Stimulated activated CD4-positive, alpha-beta T cell treated with anti-CD3 and anti-CD28 coated beads, Interleukin-12 subunit alpha, Interleukin-12 subunit beta, amount 100 ng/mL, for 24 hours (primary cell): ENCODE results near the gene PRKCA.
"Not testable (repeated sequence)": the region's sequence is repeated elsewhere in the genome, so short reads cannot be mapped to it uniquely, and the experiment has no call there.

ENCODE experiments used
- DNase-seq, 2 experiments: peaks; one replicate each; pipeline ENCODE4 v3.0.0-alpha.2; 2020; ENCODE audit warnings: low read depth in 2 of 2

Gene PRKCA

DNA sequence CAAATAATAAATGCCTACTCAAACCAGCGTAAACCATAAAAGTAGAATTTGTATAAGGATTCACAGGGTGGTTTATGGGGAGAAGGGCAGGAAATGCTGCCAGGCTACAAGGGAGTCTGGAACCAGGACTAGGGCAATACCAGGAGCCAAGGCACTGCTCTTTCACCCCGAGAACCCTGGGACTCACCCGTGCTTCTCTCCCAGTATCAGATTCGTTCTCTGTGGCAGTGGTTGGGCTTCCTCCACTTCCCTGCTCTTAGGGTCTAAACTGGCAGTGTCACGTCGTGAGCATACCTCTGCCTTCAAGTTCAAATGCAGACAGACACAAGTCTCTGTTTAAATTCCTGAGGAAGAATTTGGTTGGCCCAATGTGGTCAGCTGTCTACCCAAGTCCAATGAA, 49.3 kb downstream of the PRKCA start:
- no peak for DNase-seq

DNA sequence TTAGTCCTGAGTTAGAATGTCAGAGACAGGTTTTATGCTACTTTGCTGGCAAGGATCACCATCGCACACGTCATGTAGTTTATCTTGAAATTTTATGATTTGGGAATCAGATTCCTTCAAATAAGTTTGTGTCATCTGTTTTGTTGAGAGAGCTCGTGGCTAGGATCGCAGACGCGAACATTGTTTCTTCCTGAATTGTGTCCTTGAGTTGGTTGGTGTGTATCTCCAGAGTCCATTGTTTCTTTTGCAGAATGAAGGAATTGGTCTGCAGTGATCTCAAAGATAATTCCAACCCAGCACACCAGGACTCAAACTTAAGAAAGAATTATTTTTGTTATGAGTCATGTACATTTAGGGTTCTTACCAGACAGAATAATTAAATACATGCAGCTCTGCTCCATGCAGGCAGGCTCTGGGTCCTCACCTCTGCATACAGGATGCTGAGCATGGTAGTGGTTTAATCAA, 51.6 kb downstream of the PRKCA start:
- DNase-seq = no peak

DNA sequence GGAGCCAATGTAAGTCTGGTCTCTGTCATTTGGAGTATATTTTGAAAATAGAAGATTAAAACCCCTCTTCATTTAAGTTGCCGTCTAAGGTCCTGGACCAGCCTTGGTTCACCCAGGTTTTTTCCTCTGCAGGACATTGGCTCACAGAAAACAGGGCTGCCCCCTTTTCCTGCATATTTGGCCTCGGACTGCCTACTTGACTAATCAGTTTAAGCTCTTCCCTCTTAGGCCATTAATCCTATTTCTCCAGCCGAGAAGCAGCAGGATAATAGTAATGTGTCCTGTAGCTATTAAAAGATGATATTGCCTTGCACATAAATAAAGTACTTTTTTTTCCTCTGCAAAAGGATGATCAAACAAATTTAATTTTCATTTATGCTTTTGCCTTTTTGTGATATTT, 52.1 kb downstream of the PRKCA start:
- DNase-seq = no peak

DNA sequence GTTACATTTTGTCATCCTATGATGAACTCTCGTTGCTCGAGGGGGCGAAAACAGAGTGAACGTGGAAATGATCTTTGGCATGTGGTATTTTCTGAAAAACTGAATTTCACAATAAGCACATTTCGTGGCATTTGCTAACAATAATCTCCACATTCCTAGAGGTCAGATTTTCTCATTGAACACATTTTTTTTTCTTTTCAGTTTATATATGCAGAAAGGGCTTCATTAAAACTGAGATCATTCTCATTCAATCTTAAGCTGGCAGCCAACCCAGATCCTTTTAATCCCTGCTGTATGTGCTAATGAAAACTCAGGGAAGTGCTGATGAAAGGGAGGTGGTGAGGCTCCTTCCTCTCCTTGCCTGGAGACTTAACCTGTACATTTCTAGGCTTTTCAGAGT, 52.6 kb downstream of the PRKCA start:
- no peak for DNase-seq

DNA sequence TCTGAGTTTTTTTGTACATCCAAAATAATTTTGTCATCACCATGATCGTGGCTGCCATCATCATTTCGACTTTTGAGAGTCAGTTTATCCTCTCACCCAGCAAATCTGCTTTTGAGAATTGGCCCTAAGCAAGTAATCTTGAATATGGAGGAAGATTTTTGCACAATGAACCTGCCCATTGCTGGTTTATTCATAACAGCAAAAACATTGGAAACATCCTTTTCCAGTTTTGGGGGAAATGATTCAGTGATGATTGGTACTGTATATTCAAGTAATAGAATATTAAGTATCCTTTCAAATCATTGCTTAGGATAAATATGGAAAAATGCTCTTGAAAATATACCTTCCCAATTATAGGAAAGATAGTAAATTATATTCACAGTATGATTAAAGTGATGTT, 53.1 kb downstream of the PRKCA start:
- no peak for DNase-seq

DNA sequence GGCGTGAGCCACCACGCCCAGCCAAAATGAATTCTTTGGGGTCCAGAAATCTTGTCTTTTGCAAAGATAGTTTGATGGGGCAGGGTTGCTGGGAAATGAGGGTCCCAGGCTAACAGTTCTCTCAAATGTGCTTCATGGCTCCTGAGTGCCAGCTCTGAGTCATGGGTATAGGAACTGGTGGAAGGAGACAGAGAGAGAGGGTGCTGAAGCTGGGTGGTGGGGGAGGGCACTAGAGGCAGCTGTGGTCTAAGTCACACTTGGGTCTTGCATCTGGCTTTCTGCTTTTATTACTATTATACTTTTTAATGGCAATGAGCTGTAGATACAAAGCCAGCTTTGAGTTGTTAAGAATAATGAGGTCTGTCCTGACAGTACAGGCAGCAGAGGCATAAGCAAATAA, 54.6 kb downstream of the PRKCA start:
- DNase-seq = no peak

DNA sequence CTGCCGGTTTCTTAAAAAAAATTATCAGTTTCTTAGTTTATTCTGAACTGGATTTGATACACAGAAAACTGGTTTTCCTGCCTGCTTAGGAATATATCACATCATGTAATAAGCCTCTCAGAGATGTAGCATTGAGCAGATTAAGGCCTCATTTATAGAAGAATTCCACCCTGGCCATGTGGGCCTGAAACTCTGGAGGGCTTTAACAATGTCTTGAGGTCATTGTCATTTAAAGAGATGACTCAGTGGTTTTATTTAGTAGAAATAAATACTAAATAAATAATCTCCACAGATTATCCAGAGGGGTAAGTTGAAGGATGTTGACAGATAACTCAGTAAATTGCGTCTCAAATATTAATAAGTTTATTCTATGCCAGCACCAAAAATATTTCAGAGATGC, 56.9 kb downstream of the PRKCA start:
- DNase-seq = no peak

DNA sequence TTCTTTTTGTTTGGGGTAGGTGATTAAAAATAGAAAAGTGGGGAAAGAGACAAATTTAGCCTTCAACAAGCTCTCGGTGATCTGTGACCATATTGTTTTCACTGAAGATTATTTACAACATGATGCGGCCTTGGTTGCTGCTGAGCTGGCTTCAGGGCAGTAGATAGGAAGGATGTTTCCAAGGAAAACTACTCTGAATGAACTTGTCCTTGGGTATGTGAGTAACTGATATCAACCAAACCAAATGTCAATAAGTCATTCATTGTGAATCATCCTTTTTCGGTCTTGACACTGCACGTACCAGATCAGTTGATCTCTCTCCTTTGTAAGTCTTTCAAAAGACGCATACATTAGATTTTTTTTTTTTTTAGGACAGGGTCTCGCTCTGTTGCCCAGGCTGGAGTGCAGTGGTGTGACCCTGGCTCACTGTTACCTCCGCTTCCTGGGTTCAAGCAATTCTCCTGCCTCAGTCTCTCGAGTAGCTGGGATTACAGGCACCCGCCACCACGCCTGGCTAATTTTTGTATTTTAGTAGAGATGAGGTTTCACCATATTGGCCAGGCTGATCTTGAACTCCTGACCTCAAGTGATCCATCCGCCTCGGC, 58.6 kb downstream of the PRKCA start:
- not testable (repeated sequence) for DNase-seq

DNA sequence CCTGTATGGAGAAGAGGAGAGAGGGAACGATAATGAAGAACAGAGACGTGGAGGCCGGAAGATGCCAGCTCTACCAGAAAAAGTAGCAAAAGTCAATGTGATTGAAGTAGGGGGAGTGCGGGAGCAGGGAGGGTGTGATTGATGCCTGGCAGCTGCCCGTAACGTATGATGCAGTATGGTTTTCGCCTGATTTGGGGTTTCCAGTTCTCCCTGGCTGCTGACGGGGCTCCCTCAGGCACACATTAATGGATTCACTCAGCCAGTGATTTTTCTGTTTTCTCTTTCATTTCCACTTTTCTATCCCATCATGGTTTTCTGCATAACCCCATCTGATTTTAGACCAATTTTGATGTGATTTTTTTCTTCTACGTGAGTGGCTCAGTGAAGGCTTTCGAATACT, 62.1 kb downstream of the PRKCA start:
- DNase-seq = no peak

DNA sequence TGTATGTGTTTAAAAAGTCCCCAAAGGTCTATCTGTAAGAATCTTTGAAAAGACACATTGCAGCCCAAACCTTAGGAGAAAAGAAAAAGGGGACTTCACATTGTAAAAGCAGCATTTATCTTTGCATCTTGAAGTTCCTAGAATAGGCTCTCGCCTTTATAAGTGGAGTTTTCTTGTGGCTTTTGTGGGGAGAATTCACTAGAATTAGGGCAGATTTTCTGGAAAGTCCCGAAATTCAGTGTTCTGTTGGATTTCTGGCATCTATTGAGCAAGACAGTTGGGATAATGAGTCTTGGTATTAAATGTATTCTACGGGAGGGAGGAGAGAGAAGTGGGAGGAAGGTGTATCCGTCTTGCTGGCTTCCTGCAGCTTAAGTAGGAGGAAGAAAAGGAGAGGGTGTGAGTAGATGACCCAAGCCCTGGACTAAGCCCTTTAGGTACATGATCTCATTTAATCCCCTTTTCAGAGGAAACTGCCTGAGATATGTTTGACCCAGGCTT, 62.6 kb downstream of the PRKCA start:
- no peak for DNase-seq

DNA sequence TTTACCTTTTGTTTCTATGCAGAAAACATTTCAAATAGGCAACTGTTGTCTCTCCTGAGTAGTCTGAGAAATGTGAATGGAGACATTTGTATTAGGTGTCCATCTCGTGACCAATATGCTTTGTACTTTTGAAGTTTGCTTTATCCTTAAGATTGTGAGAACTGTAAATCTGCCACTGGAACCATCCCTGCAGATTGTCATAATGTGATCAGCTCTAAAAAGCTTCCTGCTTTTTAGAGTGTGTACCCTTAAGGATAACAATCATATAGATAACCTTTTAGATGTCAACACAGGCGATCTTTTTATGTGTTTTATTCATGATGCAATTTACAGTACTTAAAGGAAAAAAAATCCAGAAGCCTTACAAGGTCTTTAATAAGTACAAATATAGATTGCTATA, 63.5 kb downstream of the PRKCA start:
- DNase-seq = no peak

DNA sequence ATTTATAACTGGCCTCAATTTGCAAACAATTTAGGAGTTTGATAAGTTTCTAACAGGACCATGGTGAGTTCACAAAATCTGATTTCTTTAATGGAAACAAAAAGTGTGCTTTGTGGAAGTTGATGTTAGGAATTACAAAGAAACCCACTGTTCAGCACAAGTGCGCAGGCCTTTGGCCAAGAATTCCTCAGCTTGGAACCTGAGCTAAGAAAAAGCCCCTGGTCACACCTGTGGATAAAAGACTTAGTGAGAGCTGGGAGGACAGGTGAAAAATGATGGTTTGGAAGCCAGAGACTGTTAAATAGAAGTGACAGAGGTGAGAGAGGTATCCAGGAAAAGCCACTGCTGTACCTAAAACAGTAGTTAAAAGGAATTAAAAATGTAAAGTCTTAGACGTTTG, 64.7 kb downstream of the PRKCA start:
- no peak for DNase-seq

DNA sequence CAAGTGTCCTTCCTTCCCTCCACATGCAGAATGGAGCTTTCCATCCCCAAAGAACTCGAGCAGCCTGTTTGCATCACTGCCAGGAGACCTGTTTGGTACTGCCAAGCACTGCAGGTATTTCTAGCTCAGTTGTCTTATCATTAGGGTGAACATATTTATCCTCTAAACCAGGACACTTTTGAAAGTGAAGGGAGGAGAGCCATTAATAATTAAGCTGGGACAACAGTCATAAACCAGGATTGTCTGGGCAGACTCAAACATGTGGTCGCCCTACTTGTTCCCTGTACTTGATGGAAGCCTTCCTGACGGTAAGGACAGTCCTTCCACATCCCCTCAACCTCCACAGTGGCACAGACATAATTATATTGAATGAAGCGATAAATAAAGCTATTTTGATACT, 67.4 kb downstream of the PRKCA start:
- DNase-seq = no peak

DNA sequence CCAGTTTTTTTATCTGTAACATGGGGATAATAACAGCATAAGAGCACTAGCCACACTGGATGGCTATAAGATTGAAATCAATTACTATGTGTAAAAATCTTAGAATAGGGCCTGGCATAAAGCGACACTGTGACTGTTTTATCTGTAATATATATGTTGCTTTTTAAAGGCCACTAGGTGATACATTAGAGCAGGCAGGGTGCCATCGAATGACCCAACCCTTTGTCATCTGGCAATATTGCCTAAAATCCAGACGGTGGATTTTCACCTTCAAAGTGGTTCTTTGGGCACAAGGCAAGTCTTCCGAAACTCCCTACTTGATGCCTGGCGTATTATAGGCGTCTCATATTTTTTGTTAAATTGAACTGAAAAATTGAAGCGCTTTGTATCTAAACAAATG, 69.1 kb downstream of the PRKCA start:
- DNase-seq = no peak

DNA sequence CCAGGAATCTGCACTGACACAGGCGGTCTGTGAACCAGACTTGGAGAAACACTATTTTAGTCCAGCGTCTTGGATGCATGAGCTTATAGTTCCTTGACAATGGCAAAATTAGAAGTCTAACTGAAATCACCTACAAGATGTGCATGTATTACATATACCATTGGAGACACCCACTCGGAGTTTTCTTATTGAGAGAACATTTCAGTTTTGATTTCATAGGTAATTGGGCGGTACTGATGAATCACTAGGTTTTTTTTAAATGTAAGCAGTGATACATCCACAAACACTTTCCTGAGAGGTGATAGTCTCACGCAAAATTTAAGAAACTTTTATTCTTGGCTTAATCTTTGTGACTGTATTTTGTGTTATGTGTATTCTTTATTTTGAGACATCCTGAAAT, 69.8 kb downstream of the PRKCA start:
- no peak for DNase-seq

DNA sequence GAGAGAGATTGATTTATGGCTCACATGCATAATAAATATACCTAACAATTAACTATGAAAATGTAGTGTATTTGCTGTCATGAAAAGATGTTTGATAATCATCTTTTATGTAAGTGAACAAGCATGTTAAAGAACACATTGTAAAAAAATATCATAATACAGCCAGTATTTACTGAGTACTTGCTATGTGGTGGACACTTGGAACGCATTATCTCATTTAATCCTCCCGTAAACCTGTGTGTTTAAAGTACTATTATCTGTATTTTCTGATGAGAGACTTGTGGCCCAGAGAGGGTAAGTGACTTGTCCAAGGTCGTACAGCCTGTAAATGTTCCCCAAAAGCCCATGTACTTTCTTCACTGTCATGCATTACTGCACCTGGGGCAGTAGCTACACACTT, 70.7 kb downstream of the PRKCA start:
- DNase-seq = no peak

DNA sequence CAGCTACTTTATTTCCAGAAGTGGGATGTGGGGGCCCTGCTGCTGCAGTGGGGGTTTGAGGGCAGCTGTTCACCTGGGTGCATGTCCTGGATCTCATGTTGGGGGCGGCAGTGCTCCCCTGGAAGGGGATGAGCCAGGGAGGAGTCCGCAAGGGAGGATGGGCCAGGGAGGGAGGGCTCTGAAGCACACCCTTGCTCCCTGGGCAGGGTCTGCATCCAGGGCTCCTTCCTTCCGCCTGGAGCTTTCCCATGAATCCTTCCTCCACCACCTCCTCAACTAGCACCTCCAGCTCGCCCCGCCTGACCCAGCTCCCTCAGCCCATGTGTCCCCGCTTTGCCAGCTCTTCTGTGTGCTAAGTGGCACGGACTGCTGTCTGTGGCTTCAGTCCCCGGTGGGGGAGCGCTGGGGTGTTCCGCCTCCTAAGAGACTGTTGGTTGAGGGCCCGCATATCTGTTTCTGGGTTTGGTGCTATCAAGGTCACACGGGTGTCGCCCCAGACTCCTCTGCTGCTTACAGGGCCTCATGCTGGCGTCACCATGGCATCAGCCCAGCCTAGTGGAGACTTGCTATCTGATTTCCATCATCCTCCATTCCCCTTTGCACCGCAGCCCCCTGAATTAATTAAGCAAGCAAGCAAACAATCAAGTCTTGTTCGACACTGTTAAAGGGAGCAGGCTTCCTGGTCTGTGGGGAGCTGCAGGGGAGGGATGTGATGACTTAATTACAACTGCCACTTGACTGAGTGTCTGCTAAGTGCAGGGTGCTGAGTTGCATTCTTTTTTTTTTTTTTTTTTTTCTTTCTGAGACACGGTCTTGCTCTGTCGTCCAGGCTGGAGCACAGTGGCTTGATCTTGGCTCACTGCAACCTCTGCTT, 71.8 kb downstream of the PRKCA start:
- no peak for DNase-seq

DNA sequence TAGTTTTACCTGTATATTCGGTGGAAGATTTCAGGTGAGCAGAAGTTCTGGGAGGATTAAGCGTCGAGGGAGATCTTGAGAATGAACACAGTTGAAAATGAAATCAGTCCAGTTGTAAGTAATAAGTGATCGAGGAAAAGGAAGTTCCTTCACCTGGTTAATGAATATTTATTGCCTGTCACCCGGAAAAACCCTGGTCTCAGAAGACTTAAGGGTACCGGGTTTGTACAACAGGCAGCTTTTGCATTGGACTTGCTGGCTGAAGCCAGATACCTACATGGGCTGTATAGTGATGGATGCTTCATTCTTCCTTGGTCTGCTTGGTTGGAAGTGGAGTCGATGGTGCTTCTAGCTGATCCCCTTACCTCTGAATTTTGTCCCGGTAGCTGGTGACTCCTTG, 72.7 kb downstream of the PRKCA start:
- DNase-seq = no peak

DNA sequence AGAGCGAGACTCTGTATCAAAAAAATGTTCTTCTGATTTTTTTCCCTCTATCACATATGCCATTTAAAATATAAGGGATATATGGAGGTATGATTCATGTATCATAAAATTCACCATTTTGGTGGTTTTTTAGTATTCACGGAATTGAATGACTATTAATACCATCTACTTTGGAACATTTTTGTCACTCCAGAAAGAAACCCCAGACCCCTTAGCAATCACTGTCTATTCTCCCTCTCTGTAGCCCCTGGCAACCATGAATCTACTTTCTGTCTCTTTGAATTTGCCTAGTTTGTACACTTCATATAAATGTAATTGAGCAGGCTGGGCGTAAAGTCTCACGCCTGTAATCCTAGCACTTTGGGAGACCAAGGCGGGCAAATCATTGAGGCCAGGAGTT, 75.9 kb downstream of the PRKCA start:
- DNase-seq = no peak

DNA sequence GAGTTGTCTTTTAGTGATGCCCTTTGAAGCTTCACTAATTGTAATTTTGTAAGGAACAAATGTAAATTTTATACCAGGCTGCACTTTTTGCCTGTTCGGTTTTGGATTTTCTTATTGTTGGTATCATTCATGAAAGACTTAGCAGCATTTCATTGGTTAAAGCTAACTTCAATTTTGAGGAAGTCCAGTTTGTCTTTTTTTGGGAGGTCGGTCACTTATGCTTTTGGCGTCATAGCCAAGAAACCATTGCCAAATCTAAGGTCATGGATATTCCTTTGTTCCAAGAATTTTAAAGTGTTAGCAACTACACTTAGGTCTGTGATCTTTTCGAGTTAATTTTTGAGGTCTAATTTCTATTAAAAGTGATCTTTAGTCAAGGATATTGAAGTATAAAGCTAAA, 77.1 kb downstream of the PRKCA start:
- no peak for DNase-seq

DNA sequence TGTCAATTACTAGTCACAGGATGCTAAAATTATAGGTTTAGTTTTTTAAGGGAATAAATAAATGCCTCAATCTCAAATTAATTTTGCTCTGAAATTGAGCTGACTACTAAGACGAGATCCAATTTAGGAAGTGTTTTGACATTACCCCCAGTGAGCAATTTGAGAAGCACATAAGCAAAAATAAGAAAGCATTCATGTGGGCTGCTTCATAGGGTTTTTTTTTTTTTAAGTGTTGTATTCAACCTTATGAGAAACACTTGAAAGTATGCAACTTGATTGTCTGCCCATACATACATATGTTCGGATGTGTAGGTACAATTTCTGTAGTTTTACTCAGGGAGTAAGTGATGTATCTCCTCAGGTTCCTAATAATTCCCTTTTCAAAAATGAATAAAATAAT, 77.6 kb downstream of the PRKCA start:
- DNase-seq = no peak

DNA sequence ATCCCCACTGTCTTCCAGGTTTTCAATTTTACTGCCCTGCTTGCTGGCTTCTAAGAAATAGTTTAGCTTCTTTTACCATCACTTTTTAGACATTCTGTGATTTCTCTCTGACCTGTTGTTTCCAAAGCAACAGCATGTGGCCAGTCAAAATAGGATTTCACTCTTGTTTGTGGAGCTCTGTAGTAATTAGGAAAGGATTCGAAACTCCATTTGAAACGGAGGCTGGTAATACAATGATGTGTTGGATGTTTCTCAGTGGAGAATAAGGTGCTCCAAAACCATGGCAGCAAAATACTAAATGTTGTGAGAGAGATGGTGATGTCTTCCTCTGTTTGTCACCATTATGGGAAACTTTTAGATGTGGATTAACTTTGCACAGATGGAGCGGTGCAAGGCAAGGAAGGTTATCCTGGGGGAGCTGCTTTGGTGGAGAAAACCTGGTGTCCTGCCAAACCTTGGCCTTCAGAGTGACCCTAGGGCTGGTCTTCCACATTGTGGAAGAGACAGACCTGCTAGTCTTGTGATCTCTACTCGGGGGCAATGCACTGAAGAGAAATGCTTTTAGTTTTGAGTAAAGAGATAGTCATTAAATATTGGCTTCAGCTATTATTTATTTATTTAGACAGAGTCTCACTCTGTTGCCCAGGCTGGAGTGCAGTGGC, 79.4 kb downstream of the PRKCA start:
- DNase-seq = no peak

DNA sequence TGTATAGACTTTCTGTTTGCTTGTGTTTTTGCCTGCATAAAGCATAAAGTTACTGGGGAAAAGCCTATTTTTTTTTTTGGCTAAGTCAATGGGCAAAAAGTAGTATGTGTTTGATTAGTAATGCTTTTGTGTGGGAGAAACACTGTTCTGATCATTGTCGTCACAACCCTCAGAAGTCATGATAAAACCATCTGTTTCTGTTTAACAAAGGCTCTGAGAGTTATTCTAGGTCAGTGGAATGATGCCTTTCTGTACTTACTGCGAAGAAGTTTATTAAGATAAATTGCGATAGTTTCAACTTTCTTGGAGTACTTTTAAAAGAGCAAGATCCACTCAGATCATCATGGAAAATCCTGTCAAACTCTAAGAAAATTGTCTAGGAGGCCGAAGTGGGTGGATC, 80.9 kb downstream of the PRKCA start:
- DNase-seq = no peak
